Choroid plexus epithelial cell (primary cell): ENCODE measurements around the gene NSG2.
"Not testable (repeated sequence)": the region's sequence is repeated elsewhere in the genome, so short reads cannot be mapped to it uniquely, and the experiment has no call there.

Source experiments
- DNase-seq: peaks from one replicate; pipeline ENCODE4 v3.0.0-alpha.2; 2010; ENCODE audit warnings: low read depth
- H3K4me3 ChIP-seq: 2 replicates; pipeline ENCODE4 v1.5.1; 2011; ENCODE audit warnings: low read depth, mild to moderate bottlenecking, control low read depth, low read length, moderate library complexity
- CTCF ChIP-seq: conservative IDR thresholded peaks from 2 replicates; pipeline ENCODE4 v1.5.1; 2011; ENCODE audit warnings: low read depth, mild to moderate bottlenecking, control low read depth, inconsistent platforms, low read length, moderate library complexity

Gene NSG2

GRCh38 chr5:174134545-174134944, 89.0 kb downstream of the NSG2 start:
- no peak for DNase-seq
- no peak overlapping the region for H3K4me3 ChIP-seq
- TF ChIP-seq CTCF = no peak

GRCh38 chr5:174139623-174140022, 94.1 kb downstream of the NSG2 start:
- DNase-seq = no peak
- no peak overlapping the region for H3K4me3 ChIP-seq
- TF ChIP-seq CTCF = no peak

- DNase-seq = no peak
- no peak overlapping the region for H3K4me3 ChIP-seq
- no peak for TF ChIP-seq CTCF
Observed at GRCh38 chr5:174140452-174141020, 95.0 kb downstream of the NSG2 start.

- no peak overlapping the region for H3K4me3 ChIP-seq
- DNase-seq = no peak
- TF ChIP-seq CTCF = no peak
Observed at GRCh38 chr5:174141398-174141797, 95.9 kb downstream of the NSG2 start.

GRCh38 chr5:174145091-174145490, 99.6 kb downstream of the NSG2 start:
- H3K4me3 ChIP-seq = no peak overlapping the region
- no peak for DNase-seq
- no peak for TF ChIP-seq CTCF

GRCh38 chr5:174145821-174146220, 100.3 kb downstream of the NSG2 start:
- no peak for DNase-seq
- TF ChIP-seq CTCF = no peak

GRCh38 chr5:174146556-174146955, 101.0 kb downstream of the NSG2 start:
- no peak for TF ChIP-seq CTCF
- no peak for DNase-seq
- no peak overlapping the region for H3K4me3 ChIP-seq

More at GRCh38 chr5:174145821-174146220, 100.3 kb downstream of the NSG2 start:
- no peak overlapping the region for H3K4me3 ChIP-seq

- DNase-seq, H3K4me3 ChIP-seq: not testable (repeated sequence)
Observed at GRCh38 chr5:174147012-174147411, 101.5 kb downstream of the NSG2 start.
